ENCODE measurements around the gene SLC7A14.

- TF ChIP-seq, protein P1, sequence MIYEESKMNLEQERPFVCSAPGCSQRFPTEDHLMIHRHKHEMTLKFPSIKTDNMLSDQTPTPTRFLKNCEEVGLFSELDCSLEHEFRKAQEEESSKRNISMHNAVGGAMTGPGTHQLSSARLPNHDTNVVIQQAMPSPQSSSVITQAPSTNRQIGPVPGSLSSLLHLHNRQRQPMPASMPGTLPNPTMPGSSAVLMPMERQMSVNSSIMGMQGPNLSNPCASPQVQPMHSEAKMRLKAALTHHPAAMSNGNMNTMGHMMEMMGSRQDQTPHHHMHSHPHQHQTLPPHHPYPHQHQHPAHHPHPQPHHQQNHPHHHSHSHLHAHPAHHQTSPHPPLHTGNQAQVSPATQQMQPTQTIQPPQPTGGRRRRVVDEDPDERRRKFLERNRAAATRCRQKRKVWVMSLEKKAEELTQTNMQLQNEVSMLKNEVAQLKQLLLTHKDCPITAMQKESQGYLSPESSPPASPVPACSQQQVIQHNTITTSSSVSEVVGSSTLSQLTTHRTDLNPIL (CRISPR knock-in tag; IDR thresholded peaks at IDR 0.05; ENCODE audit: low read depth): no peak
- TF ChIP-seq PATZ1 (CRISPR knock-in tag; IDR thresholded peaks at IDR 0.05; ENCODE audit: borderline replicate concordance) (no peak), ISL1 (CRISPR knock-in tag; IDR thresholded peaks at IDR 0.05) (no peak)
Observed at GRCh38 chr3:170611751-170612150, 25.9 kb upstream of the SLC7A14 start.

Measured in SK-N-SH treated with all-trans-retinoic acid at 6 μM for 48 hours (cell line).